SU-DHL-6 (cell line): ENCODE results near the gene CAPN1.

Experiments
- EZH2phosphoT487 ChIP-seq: fragments of 200-600 bp; sonication (generic), shearing (Covaris generic); conservative IDR thresholded peaks from 2 replicates; pipeline ENCODE4 v1.6.1; 2018; ENCODE audit warnings: mild to moderate bottlenecking, antibody characterized with exemption, low read length, moderate library complexity, mixed read lengths
- TF ChIP-seq, protein P1 (sequence below): fragments of 200-600 bp; sonication (generic); IDR thresholded peaks from one replicate; pipeline ENCODE4 v1.5.1; 2017; ENCODE audit warnings: antibody characterized with exemption, mild to moderate bottlenecking, low read length, moderate library complexity; ENCODE audit not compliant: insufficient read depth, poor library complexity, severe bottlenecking

DNA sequence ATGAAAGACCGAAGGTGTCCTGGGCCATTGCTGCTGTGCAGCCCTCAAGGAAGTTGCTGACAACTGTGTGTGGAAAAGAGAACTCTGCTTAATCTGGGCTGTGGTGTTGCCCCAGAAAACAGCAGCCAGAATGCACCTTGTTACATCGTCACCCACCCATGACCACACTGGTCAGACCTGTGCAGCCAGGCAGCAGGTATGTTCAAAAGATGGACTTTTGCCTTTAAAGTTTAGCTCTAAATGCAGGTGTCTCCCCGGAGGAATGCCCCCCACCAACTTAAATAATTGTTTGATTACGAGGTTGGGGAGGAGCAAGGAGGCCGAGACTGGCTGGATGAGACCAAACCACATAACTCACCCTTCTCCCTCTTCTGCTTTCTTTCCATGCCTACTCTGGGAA, 64.8 kb downstream of the CAPN1 start:
- TF ChIP-seq, protein P1, sequence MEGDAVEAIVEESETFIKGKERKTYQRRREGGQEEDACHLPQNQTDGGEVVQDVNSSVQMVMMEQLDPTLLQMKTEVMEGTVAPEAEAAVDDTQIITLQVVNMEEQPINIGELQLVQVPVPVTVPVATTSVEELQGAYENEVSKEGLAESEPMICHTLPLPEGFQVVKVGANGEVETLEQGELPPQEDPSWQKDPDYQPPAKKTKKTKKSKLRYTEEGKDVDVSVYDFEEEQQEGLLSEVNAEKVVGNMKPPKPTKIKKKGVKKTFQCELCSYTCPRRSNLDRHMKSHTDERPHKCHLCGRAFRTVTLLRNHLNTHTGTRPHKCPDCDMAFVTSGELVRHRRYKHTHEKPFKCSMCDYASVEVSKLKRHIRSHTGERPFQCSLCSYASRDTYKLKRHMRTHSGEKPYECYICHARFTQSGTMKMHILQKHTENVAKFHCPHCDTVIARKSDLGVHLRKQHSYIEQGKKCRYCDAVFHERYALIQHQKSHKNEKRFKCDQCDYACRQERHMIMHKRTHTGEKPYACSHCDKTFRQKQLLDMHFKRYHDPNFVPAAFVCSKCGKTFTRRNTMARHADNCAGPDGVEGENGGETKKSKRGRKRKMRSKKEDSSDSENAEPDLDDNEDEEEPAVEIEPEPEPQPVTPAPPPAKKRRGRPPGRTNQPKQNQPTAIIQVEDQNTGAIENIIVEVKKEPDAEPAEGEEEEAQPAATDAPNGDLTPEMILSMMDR: no peak
- TF ChIP-seq EZH2phosphoT487: no peak
